HG03103 (cell line): ENCODE results near the gene TSPAN18.

ENCODE experiments used
- ATAC-seq: cut with Tn5 transposase; IDR thresholded peaks from one replicate; pipeline ENCODE4 v1.9.1; 2021; ENCODE audit warnings: low read depth; ENCODE audit not compliant: unreplicated experiment

The TSPAN18 gene

GRCh38 chr11:44904261-44905020 is 177.7 kb downstream of the TSPAN18 start:
- no peak for ATAC-seq

GRCh38 chr11:44905131-44905866 is 178.5 kb downstream of the TSPAN18 start:
- ATAC-seq = no peak

- ATAC-seq = no peak
Measured at GRCh38 chr11:44906649-44907048, 179.9 kb downstream of the TSPAN18 start.

GRCh38 chr11:44909557-44909956 is 182.8 kb downstream of the TSPAN18 start:
- no peak for ATAC-seq

- no peak for ATAC-seq
Measured at GRCh38 chr11:44910591-44910990, 183.8 kb downstream of the TSPAN18 start.

GRCh38 chr11:44911029-44911814 is 184.5 kb downstream of the TSPAN18 start:
- no peak for ATAC-seq

- ATAC-seq = no peak
Measured at GRCh38 chr11:44912270-44912987, 185.7 kb downstream of the TSPAN18 start.

GRCh38 chr11:44913502-44913901 is 186.7 kb downstream of the TSPAN18 start:
- no peak for ATAC-seq

GRCh38 chr11:44914105-44914504 is 187.3 kb downstream of the TSPAN18 start:
- ATAC-seq = no peak

GRCh38 chr11:44915004-44915403 is 188.2 kb downstream of the TSPAN18 start:
- ATAC-seq = no peak

- no peak for ATAC-seq
Measured at GRCh38 chr11:44915621-44916020, 188.9 kb downstream of the TSPAN18 start.

GRCh38 chr11:44916331-44916730 is 189.6 kb downstream of the TSPAN18 start:
- no peak for ATAC-seq

- no peak for ATAC-seq
Measured at GRCh38 chr11:44916801-44917385, 190.1 kb downstream of the TSPAN18 start.

- no peak for ATAC-seq
Measured at GRCh38 chr11:44917741-44918140, 191.0 kb downstream of the TSPAN18 start.

- ATAC-seq = no peak
Measured at GRCh38 chr11:44920451-44920850, 193.7 kb downstream of the TSPAN18 start.

GRCh38 chr11:44923115-44923514 is 196.4 kb downstream of the TSPAN18 start:
- ATAC-seq = no peak

- no peak for ATAC-seq
Measured at GRCh38 chr11:44923806-44924205, 197.0 kb downstream of the TSPAN18 start.

GRCh38 chr11:44926036-44926435 is 199.3 kb downstream of the TSPAN18 start:
- no peak for ATAC-seq

GRCh38 chr11:44927174-44927661 is 200.5 kb downstream of the TSPAN18 start:
- no peak for ATAC-seq

GRCh38 chr11:44928144-44928543 is 201.4 kb downstream of the TSPAN18 start:
- no peak for ATAC-seq
